BE2C (cell line): ENCODE results near the gene TBC1D10B.
A peak's percentile ranks its signal among the peaks of the same experiment; 100 is the strongest.

Experiments used
- DNase-seq: peaks from one replicate; pipeline ENCODE4 v3.0.0-alpha.2; 2020
- H3K27me3 ChIP-seq: fragments of 250-450 bp; sonication (Bioruptor Pico); 2 replicates; pipeline ENCODE4 v1.5.1; 2020; ENCODE audit warnings: mild to moderate bottlenecking
- H3K36me3 ChIP-seq: fragments of 250-450 bp; sonication (Bioruptor Pico); 2 replicates; pipeline ENCODE4 v1.5.1; 2020; ENCODE audit warnings: mild to moderate bottlenecking
- H3K4me1 ChIP-seq: fragments of 250-450 bp; sonication (Bioruptor Pico); 2 replicates; pipeline ENCODE4 v1.5.1; 2020
- H3K4me3 ChIP-seq: 2 replicates; pipeline ENCODE4 v1.5.1; 2011; ENCODE audit warnings: low read depth, low read length
- H3K9me3 ChIP-seq: fragments of 250-450 bp; sonication (Bioruptor Pico); 2 replicates; pipeline ENCODE4 v1.5.1; 2020
- CTCF ChIP-seq: IDR thresholded peaks from 2 replicates; pipeline ENCODE4 v1.5.1; 2012; ENCODE audit warnings: mild to moderate bottlenecking, low read depth, low read length

TBC1D10B gene

DNA sequence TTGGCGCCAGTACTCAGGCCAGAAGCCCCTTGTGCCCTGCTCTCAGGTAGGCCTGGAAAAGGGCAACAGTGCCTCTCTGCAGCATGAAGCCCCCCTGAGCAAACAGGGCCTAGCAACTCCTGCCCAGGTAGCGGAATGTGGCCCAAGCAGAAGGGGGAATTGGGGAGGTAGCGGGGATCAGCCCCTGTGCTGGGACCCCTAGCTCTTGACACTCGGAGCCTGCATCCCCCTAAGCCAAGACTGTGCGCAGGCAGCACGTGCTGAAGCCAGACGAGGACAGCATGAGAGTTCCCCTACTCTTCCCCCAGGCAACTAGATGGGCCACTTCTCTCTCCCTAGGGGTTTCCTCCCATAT lies 14.4 kb downstream of the TBC1D10B start:
- no peaks in the 10 kb centered on the region for H3K4me1 ChIP-seq

DNA sequence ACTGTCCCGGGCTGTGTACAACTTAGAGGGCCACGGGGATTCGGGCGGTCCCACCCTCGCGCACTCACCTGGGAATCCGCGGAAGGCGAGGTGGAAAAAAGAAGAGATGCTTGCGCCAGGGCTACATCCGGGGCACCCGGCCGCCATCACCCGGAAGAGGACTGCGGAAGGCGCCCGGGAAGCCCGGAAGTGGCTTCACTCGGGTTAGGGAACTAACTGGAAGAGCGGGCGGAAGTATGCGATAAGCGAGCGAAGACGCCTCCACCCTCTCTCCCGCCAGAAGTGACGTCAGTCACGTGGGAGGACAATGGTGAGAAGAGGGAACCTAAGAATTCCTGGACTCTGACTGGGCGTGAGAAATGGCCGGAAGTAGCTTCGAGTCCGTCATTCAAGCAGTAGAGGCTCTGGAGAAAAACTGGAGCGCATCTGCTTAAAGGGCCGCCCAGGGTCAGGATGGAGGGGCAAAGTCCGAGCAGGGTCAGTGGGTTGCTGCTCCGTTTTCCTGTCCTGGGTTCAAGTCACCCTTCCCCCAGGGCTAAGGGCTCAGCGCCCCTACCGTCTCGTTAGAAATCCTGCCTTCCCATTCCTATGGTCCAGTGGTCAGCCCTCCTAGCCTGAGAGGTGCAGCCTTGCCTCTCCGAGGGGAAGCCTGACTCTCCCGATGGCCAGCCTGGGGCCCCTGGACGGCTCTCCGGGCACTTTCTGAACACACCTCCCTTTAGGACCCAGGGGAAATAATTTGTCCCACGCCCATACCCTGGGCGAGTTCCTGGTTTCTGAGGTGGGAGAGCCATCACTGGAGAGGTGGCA lies 14.9 kb downstream of the TBC1D10B start, which contains the start of gene CD2BP2:
Gene CD2BP2 (minus strand): TSS at position 165 of the 810 bp plus-strand sequence. CDS start 627 bp downstream, outside the sequence.
- Histone ChIP-seq H3K36me3 (peaks cover 50% of the 10 kb centered on the region), H3K27me3 (no peaks in the 10 kb centered on the region), H3K4me3 (peak within 1 kb of the TSS; percentile 96), H3K9me3 (no peaks in the 10 kb centered on the region), H3K4me1 (no peaks in the 10 kb centered on the region)
- TF ChIP-seq CTCF = no peak
- peak; percentile 96 for DNase-seq

More for the DNA sequence above, 14.4 kb downstream of the TBC1D10B start:
- TF ChIP-seq CTCF = no peak
- peak overlapping the region; percentile 96 for H3K4me3 ChIP-seq
- H3K36me3 ChIP-seq = peaks cover 44% of the 10 kb centered on the region
- H3K9me3 ChIP-seq = no peaks in the 10 kb centered on the region
- DNase-seq = no peak
- no peaks in the 10 kb centered on the region for H3K27me3 ChIP-seq

GRCh38 chr16:30354423-30355143 lies 15.7 kb downstream of the TBC1D10B start:
- Histone ChIP-seq H3K36me3 (peaks cover 49% of the 10 kb centered on the region), H3K4me1 (no peaks in the 10 kb centered on the region)
- no peak for TF ChIP-seq CTCF

DNA sequence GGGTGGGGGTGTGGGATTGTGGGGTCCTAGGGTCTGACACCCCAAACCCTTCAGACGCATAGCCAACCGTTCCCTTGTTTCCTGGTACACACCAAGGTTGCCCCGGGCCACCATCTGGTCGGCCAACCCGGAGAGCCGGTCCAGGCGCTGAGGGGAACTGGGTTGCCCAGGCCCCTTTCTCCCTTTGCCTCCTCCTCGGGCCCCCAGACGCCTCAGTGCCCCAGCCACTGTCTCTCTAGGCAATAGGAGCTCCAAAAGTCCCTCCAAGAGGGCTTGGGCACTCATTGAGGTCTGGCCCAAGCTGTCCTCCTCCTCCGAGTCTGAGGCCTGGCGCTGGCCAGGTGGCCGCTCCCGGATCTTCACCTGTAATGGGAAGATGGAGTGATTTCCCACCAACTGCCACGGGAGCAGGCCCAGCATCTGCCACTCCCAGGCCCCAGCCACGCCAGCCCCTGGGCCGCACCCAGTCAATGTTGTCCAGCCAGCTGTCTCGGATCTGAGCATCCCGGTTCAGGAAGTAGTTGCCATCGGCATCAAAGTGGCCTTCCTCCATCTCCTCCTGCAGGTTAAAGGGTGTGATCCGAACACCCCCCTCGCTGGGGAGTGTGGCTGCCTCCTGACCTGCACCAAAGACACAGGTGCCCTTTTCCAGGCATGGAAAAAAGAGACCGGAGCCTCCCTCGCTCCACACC lies 16.7 kb downstream of the TBC1D10B start:
- no peaks in the 10 kb centered on the region for H3K4me1 ChIP-seq
- H3K36me3 ChIP-seq = peaks cover 48% of the 10 kb centered on the region
- H3K9me3 ChIP-seq = no peaks in the 10 kb centered on the region
- no peak for TF ChIP-seq CTCF
- H3K4me3 ChIP-seq = peak overlapping the region; percentile 96; the same call in 1 of the 2 replicates
- no peak for DNase-seq
- no peaks in the 10 kb centered on the region for H3K27me3 ChIP-seq

More at GRCh38 chr16:30354423-30355143, 15.7 kb downstream of the TBC1D10B start:
- Histone ChIP-seq H3K27me3 (no peaks in the 10 kb centered on the region), H3K4me3 (peak overlapping the region; percentile 96), H3K9me3 (no peaks in the 10 kb centered on the region)
- peak; percentile 39 for DNase-seq

DNA sequence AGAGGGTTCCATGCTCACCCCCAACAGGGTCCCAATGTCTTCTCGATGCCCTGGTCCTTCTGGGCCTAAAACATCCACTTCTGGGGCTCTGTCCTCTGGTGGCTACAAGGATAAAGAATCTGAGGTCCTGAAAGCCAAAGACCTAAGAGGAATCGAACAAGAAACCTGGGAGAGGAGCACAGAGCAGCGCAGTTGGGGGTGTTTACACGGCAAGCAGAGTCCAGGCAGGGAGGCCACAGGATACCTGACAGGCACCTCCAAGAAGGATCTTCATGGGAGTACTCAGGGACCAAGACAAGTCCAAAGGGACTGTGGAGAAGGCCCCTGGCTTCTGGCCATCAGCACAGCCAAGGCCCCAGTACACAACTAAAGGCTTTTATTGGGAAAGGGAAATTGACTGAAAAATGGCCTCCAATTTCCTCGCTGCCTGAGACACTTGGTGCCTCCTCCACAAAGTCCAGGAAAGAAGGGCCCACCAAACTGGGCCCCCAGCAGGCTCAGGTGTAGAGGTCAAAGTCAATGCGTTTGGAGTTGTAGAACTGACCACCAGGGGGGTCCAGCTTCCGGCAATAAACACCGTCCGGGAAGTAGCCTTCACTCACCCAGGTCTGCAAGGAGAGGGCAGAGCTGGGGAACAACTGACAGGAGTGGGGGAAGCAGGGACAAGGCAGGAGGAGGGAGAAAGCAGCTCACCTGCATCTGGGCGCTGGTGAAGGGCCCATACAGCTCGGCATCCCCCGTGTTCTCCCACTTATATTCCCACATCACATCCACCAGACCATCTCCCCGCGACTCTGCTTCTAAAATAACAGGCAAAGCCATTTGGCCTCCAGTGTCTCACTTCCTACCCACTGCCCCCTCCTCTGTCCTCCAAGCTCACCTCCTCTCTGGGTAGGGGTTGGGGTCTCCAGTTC lies 17.5 kb downstream of the TBC1D10B start:
- no peaks in the 10 kb centered on the region for H3K4me1 ChIP-seq

More for the DNA sequence above, 17.5 kb downstream of the TBC1D10B start:
- H3K4me3 ChIP-seq = no peak overlapping the region
- DNase-seq = no peak
- peaks cover 41% of the 10 kb centered on the region for H3K36me3 ChIP-seq
- peak; percentile 44 for TF ChIP-seq CTCF
- no peaks in the 10 kb centered on the region for H3K27me3 ChIP-seq
- no peaks in the 10 kb centered on the region for H3K9me3 ChIP-seq
